OCI-LY1 (cell line): ENCODE results near the gene CHMP6.
A peak's percentile ranks its signal among the peaks of the same experiment; 100 is the strongest.

Experiments
- H2AFZ ChIP-seq: fragments of 200-600 bp; sonication (generic), shearing (Covaris generic); 2 replicates; pipeline ENCODE4 v1.6.0; 2014; ENCODE audit warnings: antibody characterized with exemption, mild to moderate bottlenecking, low read length
- H3F3A ChIP-seq: fragments of 200-600 bp; sonication (generic), shearing (Covaris generic); 2 replicates; pipeline ENCODE4 v1.6.0; 2014; ENCODE audit warnings: mild to moderate bottlenecking, antibody characterized with exemption, low read length, moderate library complexity; ENCODE audit not compliant: insufficient read depth
- H3K27ac ChIP-seq: fragments of 200-600 bp; sonication (generic); 2 replicates; pipeline ENCODE4 v1.5.1; 2014; ENCODE audit warnings: low read length, mixed run types, mild to moderate bottlenecking, low read depth; ENCODE audit not compliant: poor library complexity, severe bottlenecking
- H3K27me3 ChIP-seq: fragments of 200-600 bp; sonication (generic); 2 replicates; pipeline ENCODE4 v1.6.0; 2014; ENCODE audit warnings: antibody characterized with exemption, mild to moderate bottlenecking, low read length, moderate library complexity; ENCODE audit not compliant: insufficient read depth
- H3K36me3 ChIP-seq: fragments of 200-600 bp; sonication (generic); 2 replicates; pipeline ENCODE4 v1.6.1; 2014; ENCODE audit warnings: mild to moderate bottlenecking, antibody characterized with exemption, low read length, moderate library complexity, mixed read lengths; ENCODE audit not compliant: insufficient read depth
- H3K4me1 ChIP-seq: fragments of 200-600 bp; sonication (generic); 2 replicates; pipeline ENCODE4 v1.5.1; 2014; ENCODE audit warnings: mild to moderate bottlenecking, low read length, moderate library complexity; ENCODE audit not compliant: insufficient read depth, severe bottlenecking
- H3K4me2 ChIP-seq: fragments of 200-600 bp; sonication (generic), shearing (Covaris generic); 2 replicates; pipeline ENCODE4 v1.6.1; 2014; ENCODE audit warnings: low read length
- H3K4me3 ChIP-seq: fragments of 200-600 bp; sonication (generic); 2 replicates; pipeline ENCODE4 v1.5.1; 2014; ENCODE audit warnings: low read length, low read depth, mild to moderate bottlenecking, mixed read lengths; ENCODE audit not compliant: poor library complexity, severe bottlenecking
- H3K79me2 ChIP-seq: fragments of 200-600 bp; shearing (Covaris generic); 2 replicates; pipeline ENCODE4 v1.6.1; 2016; ENCODE audit warnings: mixed run types, low read length, mixed read lengths; ENCODE audit not compliant: insufficient read depth
- H3K9ac ChIP-seq: fragments of 200-600 bp; sonication (generic), shearing (Covaris generic); 2 replicates; pipeline ENCODE4 v1.6.1; 2014; ENCODE audit warnings: mild to moderate bottlenecking, low read length, mixed read lengths
- H3K9me2 ChIP-seq: fragments of 200-600 bp; sonication (generic), shearing (Covaris generic); 2 replicates; pipeline ENCODE4 v1.6.1; 2014; ENCODE audit warnings: low read depth, mild to moderate bottlenecking, low read length, mixed read lengths
- H3K9me3 ChIP-seq: fragments of 200-600 bp; shearing (Covaris generic); 2 replicates; pipeline ENCODE4 v1.6.1; 2014; ENCODE audit warnings: low read length, mixed read lengths
- H4K20me1 ChIP-seq: fragments of 200-600 bp; sonication (generic), shearing (Covaris generic); 2 replicates; pipeline ENCODE4 v1.6.0; 2016; ENCODE audit warnings: mild to moderate bottlenecking, low read length; ENCODE audit not compliant: insufficient read depth
- CTCF ChIP-seq: fragments of 200-600 bp; sonication (generic), shearing (Covaris generic); IDR thresholded peaks from 2 replicates; pipeline ENCODE4 v1.5.1; 2017; ENCODE audit warnings: mild to moderate bottlenecking, antibody characterized with exemption, low read length, moderate library complexity, mixed read lengths
- EZH2 ChIP-seq: fragments of 200-600 bp; sonication (generic), shearing (Covaris generic); IDR thresholded peaks from 2 replicates; pipeline ENCODE4 v1.8.0; 2017; ENCODE audit warnings: borderline replicate concordance, mixed run types, mild to moderate bottlenecking, antibody characterized with exemption, low read length, moderate library complexity, mixed read lengths

CHMP6 gene

GRCh38 chr17:80969030-80969673 is 22.5 kb upstream of the CHMP6 start:
- Histone ChIP-seq H3K36me3 (peaks cover 22% of the 10 kb centered on the region), H3K27ac (no peak overlapping the region), H3K79me2 (no peaks in the 10 kb centered on the region), H4K20me1 (no peaks in the 10 kb centered on the region), H3F3A (no peaks in the 10 kb centered on the region), H3K9me2 (no peaks in the 10 kb centered on the region), H2AFZ (no peak overlapping the region), H3K4me3 (no peak overlapping the region), H3K4me1 (peaks cover 9% of the 10 kb centered on the region), H3K4me2 (no peak overlapping the region), H3K27me3 (no peaks in the 10 kb centered on the region), H3K9ac (no peak overlapping the region), H3K9me3 (no peaks in the 10 kb centered on the region)
- TF ChIP-seq EZH2 = no peak
- no peak for TF ChIP-seq CTCF

GRCh38 chr17:80969674-80970043 is 22.0 kb upstream of the CHMP6 start:
- Histone ChIP-seq H3K79me2 (no peaks in the 10 kb centered on the region), H2AFZ (no peak overlapping the region), H3K4me3 (no peak overlapping the region), H3K9me3 (no peaks in the 10 kb centered on the region), H3K4me2 (no peak overlapping the region), H3K36me3 (peaks cover 17% of the 10 kb centered on the region), H3K4me1 (peaks cover 9% of the 10 kb centered on the region), H3K9me2 (no peaks in the 10 kb centered on the region), H3K27me3 (no peaks in the 10 kb centered on the region), H3K9ac (no peak overlapping the region), H4K20me1 (no peaks in the 10 kb centered on the region), H3F3A (no peaks in the 10 kb centered on the region), H3K27ac (no peak overlapping the region)
- TF ChIP-seq EZH2 (no peak), CTCF (no peak)

GRCh38 chr17:80970044-80970761 is 21.4 kb upstream of the CHMP6 start:
- Histone ChIP-seq H3K9me2 (no peaks in the 10 kb centered on the region), H3K9ac (no peak overlapping the region), H3K4me1 (peaks cover 9% of the 10 kb centered on the region), H3K4me3 (no peak overlapping the region), H3K4me2 (no peak overlapping the region), H3K79me2 (no peaks in the 10 kb centered on the region), H2AFZ (no peak overlapping the region), H3K36me3 (peaks cover 12% of the 10 kb centered on the region), H4K20me1 (no peaks in the 10 kb centered on the region), H3F3A (no peaks in the 10 kb centered on the region), H3K27ac (no peak overlapping the region), H3K27me3 (no peaks in the 10 kb centered on the region), H3K9me3 (no peaks in the 10 kb centered on the region)
- TF ChIP-seq EZH2 (no peak), CTCF (peak; percentile 58)
